GM12873 (cell line): ENCODE measurements around the gene TM2D3.

Experiments used
- CTCF ChIP-seq: IDR thresholded peaks from 2 replicates; pipeline ENCODE4 v1.5.1; 2012; ENCODE audit warnings: low read depth, mild to moderate bottlenecking, moderate library complexity, low read length, control low read depth; ENCODE audit not compliant: insufficient read depth; ENCODE audit errors: missing control alignments

Gene TM2D3

DNA sequence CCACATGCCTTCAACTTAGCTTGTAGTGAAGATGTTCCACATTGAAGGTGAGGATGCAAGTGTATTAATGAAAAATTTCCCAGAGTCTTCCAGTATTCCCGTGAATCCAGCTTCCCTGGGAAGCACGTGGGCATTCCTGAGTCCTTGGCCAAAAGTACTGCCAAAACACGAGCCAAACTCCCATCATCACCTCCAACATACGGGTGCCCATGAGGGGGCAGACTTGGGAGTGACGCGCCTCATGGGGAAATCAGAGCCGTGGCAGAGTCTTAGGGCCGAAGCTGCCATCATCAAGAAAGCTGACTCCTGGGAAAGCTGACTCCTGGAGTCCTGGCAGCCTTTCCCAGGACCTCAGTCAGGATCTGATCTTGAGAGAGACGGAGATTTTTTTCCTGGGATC lies 20.1 kb upstream of the TM2D3 start:
- TF ChIP-seq CTCF: no peak

DNA sequence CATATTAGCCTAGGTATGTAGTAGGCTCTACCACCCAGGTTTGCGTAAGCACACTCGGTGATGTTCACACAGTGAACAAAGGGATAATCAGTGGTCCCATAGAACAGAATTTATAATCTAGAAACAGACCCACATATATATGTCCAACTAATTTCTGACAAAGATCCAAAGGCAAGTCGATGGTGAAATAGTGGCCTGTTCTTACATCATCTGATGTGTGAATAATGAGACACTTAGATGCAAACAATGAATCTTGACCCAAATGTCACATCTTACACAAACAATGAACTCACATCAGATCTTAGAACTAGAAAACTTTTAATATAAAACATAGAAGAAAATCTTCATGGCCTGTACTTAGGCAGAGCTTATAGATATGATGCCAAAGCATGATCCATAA lies 17.6 kb upstream of the TM2D3 start:
- TF ChIP-seq CTCF: no peak

DNA sequence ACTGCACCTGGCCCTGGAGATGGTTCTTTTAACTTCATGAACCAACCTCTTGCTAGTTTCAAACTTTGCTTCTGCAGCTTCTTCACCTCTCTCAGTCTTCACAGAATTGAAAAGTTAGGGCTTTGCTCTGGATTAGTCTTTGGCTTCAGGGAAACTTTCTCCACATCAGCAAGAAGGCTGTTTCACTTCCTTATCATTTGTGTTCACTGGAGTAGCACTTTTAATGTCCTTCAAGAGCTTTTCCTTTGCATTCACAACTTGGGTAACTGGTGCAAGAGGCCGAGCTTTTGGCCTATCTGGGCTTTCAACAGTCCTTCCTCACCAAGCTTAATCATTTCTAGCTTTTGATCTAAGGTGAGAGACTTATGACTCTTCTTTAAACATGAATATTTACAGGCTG lies 15.7 kb upstream of the TM2D3 start:
- no peak for TF ChIP-seq CTCF

DNA sequence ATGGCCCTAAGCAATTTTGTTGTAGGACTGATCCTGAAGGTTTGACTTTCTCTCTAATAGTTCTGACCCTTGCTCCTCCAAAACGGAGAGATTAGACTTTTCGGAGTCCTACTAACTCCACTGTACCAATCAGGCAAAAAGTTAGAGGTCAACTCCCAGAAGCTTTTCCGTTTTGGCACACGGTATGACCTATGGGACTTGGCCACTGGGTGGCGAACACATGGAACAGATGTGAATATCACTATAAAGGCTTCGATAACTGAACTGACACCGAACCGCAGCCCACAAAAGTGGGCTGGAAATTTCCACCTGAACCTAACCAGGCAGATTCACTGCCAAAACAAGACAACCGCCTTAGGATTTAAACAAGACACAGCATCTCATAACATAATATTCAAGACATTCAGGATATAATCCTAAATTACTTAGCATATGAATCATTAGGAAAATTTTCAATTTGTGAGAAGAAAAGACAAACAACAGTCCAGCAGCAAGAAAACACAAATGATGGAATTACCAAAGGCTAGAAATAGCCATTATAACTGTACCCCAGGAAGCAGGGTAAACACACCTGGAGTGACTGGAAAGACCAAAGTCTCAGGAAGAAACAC lies 12.2 kb upstream of the TM2D3 start:
- no peak for TF ChIP-seq CTCF

DNA sequence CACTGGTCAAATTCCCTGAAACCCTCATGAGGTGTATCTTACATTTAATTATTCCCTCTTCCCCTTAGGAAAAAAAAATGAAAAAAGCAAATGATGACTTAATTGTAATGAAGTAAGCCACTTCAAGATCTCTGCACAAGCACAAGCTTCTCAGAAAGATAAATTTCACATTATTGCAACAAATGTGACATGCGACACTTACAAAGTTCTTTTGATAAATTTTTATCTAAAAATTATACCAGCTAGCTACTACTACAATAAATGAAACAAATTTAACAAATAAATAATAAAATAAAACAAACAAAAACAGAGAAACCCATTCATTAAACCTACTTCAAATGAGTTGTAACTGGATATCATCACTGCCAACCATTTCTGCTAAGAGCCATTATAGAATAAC lies 10.0 kb upstream of the TM2D3 start:
- TF ChIP-seq CTCF: no peak

DNA sequence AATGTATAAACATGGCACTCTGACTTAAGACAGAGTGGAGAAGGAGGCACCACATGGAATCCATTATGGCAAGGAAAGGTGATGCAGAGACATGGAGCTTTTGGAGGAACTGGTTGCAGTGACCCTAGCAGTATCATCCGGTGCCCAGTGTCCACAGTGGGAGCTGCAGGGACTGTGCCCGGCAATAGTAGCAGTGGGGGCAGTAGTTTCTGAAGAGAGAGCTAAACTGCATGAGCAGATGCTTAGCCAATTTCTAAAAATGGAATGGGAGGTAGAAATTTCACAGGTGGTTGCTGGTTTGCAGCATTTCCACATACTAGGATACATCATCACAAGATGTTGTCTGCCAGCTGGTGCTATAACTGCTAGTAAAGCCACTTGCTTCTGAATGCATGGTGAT lies 7.8 kb upstream of the TM2D3 start:
- no peak for TF ChIP-seq CTCF

DNA sequence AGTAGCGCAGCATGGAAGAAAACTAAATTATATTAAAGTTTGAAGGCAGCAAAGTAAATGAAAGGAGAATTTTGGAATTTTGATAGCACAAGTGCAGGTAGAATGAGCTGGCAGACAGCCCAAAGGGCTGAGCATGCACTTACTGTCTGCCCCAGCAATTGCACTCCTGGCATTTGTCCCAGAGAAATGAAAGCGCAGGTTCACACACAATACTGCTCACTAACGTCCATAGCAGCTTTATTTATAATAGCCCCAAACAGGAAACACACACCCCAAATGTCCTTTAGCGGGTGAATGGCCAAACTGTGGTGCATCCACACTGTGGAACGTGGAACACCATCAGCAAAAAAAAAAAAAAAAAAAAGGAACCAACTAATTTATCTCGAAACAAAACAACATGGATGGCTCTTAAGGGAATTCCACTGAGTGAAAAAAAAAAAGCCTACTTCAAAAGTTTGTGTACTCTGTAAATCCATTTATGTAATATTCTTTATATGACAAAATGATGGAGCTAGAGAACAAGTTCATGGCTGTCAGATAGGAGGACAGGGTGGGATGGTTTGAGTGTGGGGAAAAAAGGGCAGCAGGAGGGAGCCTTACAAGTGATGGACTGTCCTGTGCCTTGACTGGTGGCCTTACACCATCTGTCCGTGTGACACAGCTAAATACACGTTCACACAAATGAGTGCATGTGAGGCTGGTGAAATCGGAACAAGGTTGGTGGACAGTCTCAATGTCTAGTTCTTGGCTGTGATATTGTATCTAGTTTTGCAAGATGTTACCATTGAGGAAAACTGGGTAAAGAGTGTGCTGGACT lies 6.0 kb upstream of the TM2D3 start:
- TF ChIP-seq CTCF: no peak
